LNCAP (cell line): ENCODE measurements around the gene FAM234B.

ENCODE experiments used
- CTCF ChIP-seq: fragments of 450-650 bp; IDR thresholded peaks from 2 replicates; pipeline ENCODE4 v1.5.1; 2017; ENCODE audit warnings: mild to moderate bottlenecking

FAM234B gene

GRCh38 chr12:13079440-13079906 is 35.3 kb downstream of the FAM234B start:
- TF ChIP-seq CTCF: peak; percentile 17; the same call in 1 of the 2 replicates

GRCh38 chr12:13080266-13080665 is 36.1 kb downstream of the FAM234B start:
- no peak for TF ChIP-seq CTCF

- no peak for TF ChIP-seq CTCF
Observed at GRCh38 chr12:13082861-13083260, 38.7 kb downstream of the FAM234B start.

GRCh38 chr12:13084898-13085640 is 40.9 kb downstream of the FAM234B start:
- TF ChIP-seq CTCF: no peak

- no peak for TF ChIP-seq CTCF
Observed at GRCh38 chr12:13085968-13086686, 41.9 kb downstream of the FAM234B start.

- no peak for TF ChIP-seq CTCF
Observed at GRCh38 chr12:13087766-13088165, 43.6 kb downstream of the FAM234B start.

- TF ChIP-seq CTCF: no peak
Observed at GRCh38 chr12:13088496-13088895, 44.3 kb downstream of the FAM234B start.
